Testis (tissue), 3 donors: ENCODE data around the gene CCBE1. TPM values are rescaled to one million over a fixed set of nuclear protein-coding genes. Genes with fewer than 3 reads are reported as not detected.

Experiments
- DNase-seq: peaks from one replicate; pipeline ENCODE4 v3.0.0-alpha.2; 2019
- H3K27ac ChIP-seq, 2 donors: fragments of 200-600 bp; sonication (generic); one replicate each; pipeline ENCODE4 v1.5.1; 2019
- H3K27me3 ChIP-seq: fragments of 200-600 bp; sonication (generic); one replicate; pipeline ENCODE4 v1.5.1; 2019
- H3K36me3 ChIP-seq: fragments of 200-600 bp; sonication (generic); one replicate; pipeline ENCODE4 v1.5.1; 2017; ENCODE audit warnings: low read depth; ENCODE audit errors: missing control alignments
- H3K4me1 ChIP-seq: fragments of 200-600 bp; sonication (generic); one replicate; pipeline ENCODE4 v1.5.1; 2019
- H3K4me3 ChIP-seq, 2 donors: fragments of 200-600 bp; sonication (generic); one replicate each; pipeline ENCODE4 v1.5.1; 2017 to 2019
- H3K9me3 ChIP-seq: fragments of 200-600 bp; sonication (generic); one replicate; pipeline ENCODE4 v1.5.1; 2017
- POLR2A ChIP-seq: fragments of 450-650 bp; IDR thresholded peaks from one replicate; pipeline ENCODE4 v1.6.1; 2017; ENCODE audit warnings: antibody characterized with exemption, mild to moderate bottlenecking, moderate library complexity
- WGBS, 2 donors: methylation state at CpG; one replicate each; pipeline ENCODE4 v1.1.5; 2018; 5-methylcytosine and 5-hydroxymethylcytosine counted together
- intact Hi-C: fragments of 100-400 bp; cut with DNase I; formaldehyde crosslinking; loops from one replicate; pipeline ENCODE4 v1.15.1; 2023; ENCODE audit warnings: low total_unique reads
- polyA plus RNA-seq: library from polyadenylated mRNA; stranded (reverse); fragments of 350-450 nt; fragmentation: Illumina TruSeq; extraction: RNeasy Lipid Tissue Mini Kit (QIAGEN cat#74804); gene quantifications from one replicate; pipeline ENCODE4 v1.2.3, GENCODE V29; 2014; ENCODE audit warnings: low read depth, low replicate concordance; ENCODE audit not compliant: insufficient read depth
- total RNA-seq, 2 donors: library from RNA; depleted of rRNA; stranded (reverse); fragments of >200 nt; gene quantifications; one replicate each; pipeline ENCODE4 v1.2.3, GENCODE V29; 2016
- TF ChIP-seq, protein P1 (sequence below), 3 experiments: fragments of 450-650 bp in 2 of 3; fragments of 200-600 bp in 1 of 3; sonication (generic) in 1 of 3; IDR thresholded peaks; one replicate each; pipeline ENCODE4 v1.5.1; 2016 to 2019; ENCODE audit warnings: antibody characterized with exemption in 3 of 3, mild to moderate bottlenecking in 2 of 3, moderate library complexity in 1 of 3

The CCBE1 gene
- total and polyA plus RNA-seq, 3 donors from 2014 or later = 1.8 to 2.6 (median 1.9) TPM

- Histone ChIP-seq H3K27me3 (no peaks in the 10 kb centered on the region), H3K27ac (no peak overlapping the region), H3K9me3 (no peaks in the 10 kb centered on the region), H3K4me3 (no peak overlapping the region), H3K4me1 (no peaks in the 10 kb centered on the region), H3K36me3 (no peaks in the 10 kb centered on the region)
- no peak for DNase-seq
- intact Hi-C loops = no loop called here
- WGBS, 2 donors = 78 to 84% methylated on average over 6 of the region's 6 CpGs
- TF ChIP-seq, protein P1, sequence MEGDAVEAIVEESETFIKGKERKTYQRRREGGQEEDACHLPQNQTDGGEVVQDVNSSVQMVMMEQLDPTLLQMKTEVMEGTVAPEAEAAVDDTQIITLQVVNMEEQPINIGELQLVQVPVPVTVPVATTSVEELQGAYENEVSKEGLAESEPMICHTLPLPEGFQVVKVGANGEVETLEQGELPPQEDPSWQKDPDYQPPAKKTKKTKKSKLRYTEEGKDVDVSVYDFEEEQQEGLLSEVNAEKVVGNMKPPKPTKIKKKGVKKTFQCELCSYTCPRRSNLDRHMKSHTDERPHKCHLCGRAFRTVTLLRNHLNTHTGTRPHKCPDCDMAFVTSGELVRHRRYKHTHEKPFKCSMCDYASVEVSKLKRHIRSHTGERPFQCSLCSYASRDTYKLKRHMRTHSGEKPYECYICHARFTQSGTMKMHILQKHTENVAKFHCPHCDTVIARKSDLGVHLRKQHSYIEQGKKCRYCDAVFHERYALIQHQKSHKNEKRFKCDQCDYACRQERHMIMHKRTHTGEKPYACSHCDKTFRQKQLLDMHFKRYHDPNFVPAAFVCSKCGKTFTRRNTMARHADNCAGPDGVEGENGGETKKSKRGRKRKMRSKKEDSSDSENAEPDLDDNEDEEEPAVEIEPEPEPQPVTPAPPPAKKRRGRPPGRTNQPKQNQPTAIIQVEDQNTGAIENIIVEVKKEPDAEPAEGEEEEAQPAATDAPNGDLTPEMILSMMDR (IDR thresholded peaks at IDR 0.05) = no peak
- TF ChIP-seq POLR2A = no peak
Observed at GRCh38 chr18:59616501-59616900, 80.7 kb downstream of the CCBE1 start.

- intact Hi-C loops = no loop called here
- H3K9me3 ChIP-seq = no peaks in the 10 kb centered on the region
- H3K36me3 ChIP-seq = no peaks in the 10 kb centered on the region
- no peak overlapping the region for H3K4me3 ChIP-seq
- no peaks in the 10 kb centered on the region for H3K4me1 ChIP-seq
- no peak for TF ChIP-seq POLR2A
- TF ChIP-seq, protein P1 (IDR thresholded peaks at IDR 0.05) = no peak
- H3K27ac ChIP-seq = no peak overlapping the region
- no peaks in the 10 kb centered on the region for H3K27me3 ChIP-seq
- 93 to 96% methylated on average over 12 of the region's 12 CpGs for WGBS, 2 donors
- no peak for DNase-seq
Observed at GRCh38 chr18:59613903-59614302, 83.3 kb downstream of the CCBE1 start.

DNA sequence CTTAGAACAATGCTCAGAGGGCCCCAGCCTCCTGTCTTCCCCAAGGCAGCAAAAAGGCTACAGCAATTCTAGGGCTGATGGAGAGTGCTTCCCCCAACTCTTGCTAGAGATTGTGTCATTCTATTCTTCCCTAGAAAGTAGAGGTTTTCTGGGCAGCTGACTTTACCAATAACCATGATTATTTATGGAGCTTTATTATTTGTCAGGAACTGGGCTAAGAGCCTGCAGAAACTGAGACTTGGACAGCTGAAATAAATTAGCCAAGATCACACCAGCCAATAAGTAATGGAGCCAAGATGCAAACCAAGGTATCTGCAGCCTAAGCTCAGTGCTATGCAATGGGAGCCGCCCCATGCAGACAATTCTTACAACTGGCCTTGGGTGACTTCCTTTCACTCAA lies 84.8 kb downstream of the CCBE1 start:
- no peak for TF ChIP-seq POLR2A
- TF ChIP-seq, protein P1 (IDR thresholded peaks at IDR 0.05) = no peak
- Histone ChIP-seq H3K4me3 (no peak overlapping the region), H3K9me3 (no peaks in the 10 kb centered on the region), H3K4me1 (no peaks in the 10 kb centered on the region), H3K27ac (no peak overlapping the region), H3K27me3 (no peaks in the 10 kb centered on the region), H3K36me3 (no peaks in the 10 kb centered on the region)
- DNase-seq = peak; percentile 35
- intact Hi-C loops = no loop called here
- 56 to 77% methylated on average over 1 of the region's 1 CpG for WGBS, 2 donors

DNA sequence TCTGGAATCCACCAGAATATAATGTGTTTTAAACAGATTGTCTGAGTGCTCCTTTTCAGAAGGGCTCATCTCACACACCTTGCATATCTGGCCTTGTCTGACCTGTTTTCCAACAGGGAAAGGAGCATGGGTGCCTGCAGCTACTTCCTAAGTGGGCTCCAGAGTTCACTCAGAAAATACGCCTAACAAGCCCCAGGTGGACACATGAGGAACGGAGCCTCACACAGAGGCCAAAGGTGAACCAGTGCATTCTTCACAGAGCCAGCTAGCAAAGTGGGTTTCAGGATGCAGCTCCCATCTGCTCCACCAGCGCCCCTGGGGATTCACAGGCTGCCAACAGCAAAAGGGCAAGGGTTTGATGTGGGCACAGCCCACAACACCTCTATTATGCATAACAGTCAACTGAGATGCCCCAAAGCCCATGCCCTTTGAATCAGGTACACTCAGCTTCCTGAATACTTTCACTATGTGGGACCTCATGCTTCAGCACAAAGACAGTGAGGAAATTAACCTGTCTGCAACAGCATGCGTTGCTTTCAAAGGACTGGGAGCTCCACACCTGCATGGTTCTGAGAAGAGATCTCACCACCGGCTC lies 86.6 kb downstream of the CCBE1 start:
- no peak for TF ChIP-seq POLR2A
- TF ChIP-seq, protein P1 (IDR thresholded peaks at IDR 0.05) = no peak
- intact Hi-C loops = no loop called here
- Histone ChIP-seq H3K36me3 (no peaks in the 10 kb centered on the region), H3K27ac (no peak overlapping the region), H3K4me3 (no peak overlapping the region), H3K9me3 (no peaks in the 10 kb centered on the region), H3K4me1 (no peaks in the 10 kb centered on the region), H3K27me3 (no peaks in the 10 kb centered on the region)
- WGBS, 2 donors = 94 to 100% methylated on average over 5 of the region's 5 CpGs
- DNase-seq = no peak

GRCh38 chr18:59609654-59610053 lies 87.6 kb downstream of the CCBE1 start:
- H3K27ac ChIP-seq = no peak overlapping the region
- no peaks in the 10 kb centered on the region for H3K9me3 ChIP-seq
- intact Hi-C loops = no loop called here
- H3K27me3 ChIP-seq = no peaks in the 10 kb centered on the region
- no peaks in the 10 kb centered on the region for H3K4me1 ChIP-seq
- H3K36me3 ChIP-seq = no peaks in the 10 kb centered on the region
- TF ChIP-seq POLR2A = no peak
- TF ChIP-seq, protein P1 (IDR thresholded peaks at IDR 0.05) = no peak
- H3K4me3 ChIP-seq = no peak overlapping the region
- no peak for DNase-seq
